DMS153 treated with DMSO at 0.1 percent for 48 hours (cell line): ENCODE results near the gene LY6G6C.
A peak's percentile ranks its signal among the peaks of the same experiment; 100 is the strongest.

Experiments
- DNase-seq: peaks from one replicate; lab custom pipeline; 2025; ENCODE audit not compliant: unreplicated experiment; lab: John Stamatoyannopoulos, UW

The LY6G6C gene

GRCh38 chr6:31708224-31708623 is 13.3 kb downstream of the LY6G6C start:
- DNase-seq: no peak

- no peak for DNase-seq
These were observed 13.8 kb downstream of the LY6G6C start for GRCh38 chr6:31707701-31708100.

GRCh38 chr6:31706599-31706998 is 14.9 kb downstream of the LY6G6C start, which contains the start of gene LY6G6F:
LY6G6F (plus strand) TSS chr6:31706866; CDS start chr6:31706907, 41 bp downstream.
- DNase-seq: no peak

DNA sequence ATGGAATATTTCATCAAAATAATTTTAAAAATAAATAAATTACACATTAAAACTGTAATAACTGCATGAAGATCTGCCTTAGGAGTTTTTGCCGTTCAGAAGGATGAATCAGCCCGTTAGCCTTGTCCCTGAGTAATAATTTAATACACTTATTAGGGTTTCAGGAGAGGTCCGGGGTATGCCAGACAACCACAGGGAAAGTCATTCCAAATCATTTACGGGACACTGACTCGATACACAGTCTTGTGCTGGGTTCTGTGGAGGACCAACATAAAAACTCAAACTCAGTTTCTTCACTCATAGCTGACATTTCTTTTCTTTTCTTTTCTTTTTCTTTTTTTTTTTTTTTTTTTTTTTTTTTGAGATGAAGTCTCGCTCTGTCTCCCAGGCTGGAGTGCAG is 15.6 kb downstream of the LY6G6C start:
- DNase-seq: no peak

DNA sequence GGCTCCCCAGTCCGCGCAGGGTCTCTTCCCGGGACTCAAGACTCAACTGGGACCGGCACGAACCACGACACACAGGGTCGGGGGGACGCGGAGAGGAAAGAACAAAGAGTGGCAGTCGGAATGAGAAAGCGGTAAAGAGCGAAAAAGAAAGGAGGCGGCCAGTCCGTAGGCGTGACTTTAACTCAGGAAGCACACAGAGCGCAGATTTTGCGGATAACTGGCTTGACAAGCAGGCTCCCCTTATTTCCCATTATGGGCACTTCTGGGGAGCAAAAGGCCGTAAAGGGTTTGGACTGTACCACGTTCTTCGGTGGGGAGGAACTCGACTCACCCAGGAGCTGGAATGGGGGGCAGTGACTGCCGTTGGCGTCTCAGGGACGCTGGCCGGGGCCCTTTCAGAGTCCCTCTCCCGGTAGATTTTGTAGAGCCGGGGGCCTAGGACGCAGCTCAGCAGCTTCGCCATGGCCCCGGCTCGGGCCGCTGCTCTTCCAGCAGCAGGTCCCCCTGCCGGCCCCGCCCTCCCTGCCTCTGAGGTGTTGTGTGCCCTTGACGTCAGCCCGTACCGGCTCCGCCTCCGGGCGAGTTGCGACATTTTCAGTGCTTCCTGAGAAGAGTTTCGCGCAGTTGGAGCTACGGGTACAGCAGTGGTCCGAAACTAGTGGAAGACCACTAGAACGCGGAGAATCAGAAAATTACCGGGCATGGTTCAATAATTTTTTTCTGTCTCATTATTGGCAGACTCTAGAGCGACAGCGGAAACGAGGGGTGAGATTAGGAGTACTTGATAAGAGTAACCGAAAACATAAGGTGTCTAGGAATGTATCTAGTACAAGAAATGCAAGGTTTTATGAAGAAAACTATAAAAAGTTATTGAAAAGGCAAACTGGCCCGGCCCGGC is 18.5 kb downstream of the LY6G6C start, which contains the start of gene ABHD16A:
ABHD16A (minus strand) TSS at position 506 of the 898 bp plus-strand sequence; CDS start at position 463, 43 bp downstream.
- peak; percentile 89 for DNase-seq

DNA sequence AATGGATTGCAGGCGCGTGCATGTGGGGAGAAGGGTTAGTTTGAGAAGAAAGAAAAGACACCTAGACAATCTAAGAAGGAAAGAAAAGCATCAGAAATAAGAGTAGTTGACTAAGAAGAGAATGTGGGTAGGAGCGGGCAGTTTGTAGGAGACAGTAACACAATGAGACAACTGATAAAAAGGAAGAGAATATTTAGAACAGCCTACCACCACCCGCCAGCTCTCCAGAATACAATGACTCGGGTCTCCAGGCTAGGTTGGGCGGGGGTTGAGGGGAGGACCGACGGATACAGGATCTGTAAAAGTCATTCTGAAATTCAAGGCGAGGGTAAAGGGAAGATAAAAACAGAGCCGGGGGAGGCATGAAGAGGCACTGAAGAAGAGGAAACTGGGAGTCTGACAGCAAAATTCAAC is 19.1 kb downstream of the LY6G6C start:
- no peak for DNase-seq

GRCh38 chr6:31701666-31702404 is 19.7 kb downstream of the LY6G6C start:
- DNase-seq: no peak

DNA sequence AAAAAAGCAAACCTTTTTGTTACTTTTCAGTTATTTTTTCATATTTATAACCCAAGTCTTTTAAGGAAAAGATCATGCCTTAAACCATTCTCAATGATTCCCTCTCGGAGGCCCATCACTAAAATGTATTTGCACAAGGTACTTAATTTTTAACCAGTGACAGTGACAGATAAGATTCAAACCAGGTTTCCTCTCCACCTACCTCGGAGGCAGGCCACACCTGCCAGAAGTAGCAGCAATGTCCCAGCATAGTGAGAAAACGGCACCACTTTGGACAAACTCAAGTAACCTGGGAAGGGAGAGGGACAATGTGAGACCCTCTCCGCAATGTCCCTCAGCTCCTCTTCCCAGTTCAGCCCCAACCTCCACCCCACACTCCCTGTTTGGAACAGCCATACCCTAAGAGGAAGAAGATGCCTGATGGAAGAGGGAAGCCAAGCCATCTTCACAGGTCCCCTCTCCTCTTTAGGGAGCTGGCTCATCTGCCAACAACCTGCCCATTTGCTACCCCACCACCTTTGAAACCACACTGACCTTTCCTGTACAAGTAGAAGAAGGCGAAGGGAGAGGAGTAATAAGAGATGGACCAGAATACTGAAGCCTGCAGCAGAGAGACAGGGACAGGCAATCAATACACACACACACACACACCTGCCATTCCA is 20.7 kb downstream of the LY6G6C start:
- DNase-seq: no peak

- DNase-seq: no peak
These were observed 24.0 kb downstream of the LY6G6C start for GRCh38 chr6:31697555-31697954.

- no peak for DNase-seq
These were observed 28.0 kb downstream of the LY6G6C start for GRCh38 chr6:31693535-31693934.

DNA sequence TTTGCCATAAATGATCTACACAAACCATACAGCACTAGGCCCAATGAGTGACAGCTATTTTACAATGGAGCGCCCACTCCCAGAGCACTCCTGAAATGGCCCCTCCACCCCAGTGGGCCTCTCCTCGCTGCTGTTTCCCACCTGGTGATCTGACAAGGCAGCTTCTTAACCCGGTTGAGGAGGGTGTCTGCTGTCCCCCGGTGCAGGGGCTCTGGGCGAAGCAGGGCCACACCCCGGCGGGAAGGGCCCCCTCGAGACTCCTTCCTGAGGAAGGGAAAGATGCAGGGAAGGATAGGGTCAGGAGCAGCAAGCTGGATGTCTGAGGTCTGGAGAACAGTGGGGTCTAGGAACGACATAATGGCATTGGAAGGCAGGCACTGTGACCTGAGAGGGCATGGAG is 28.7 kb downstream of the LY6G6C start:
- no peak for DNase-seq

DNA sequence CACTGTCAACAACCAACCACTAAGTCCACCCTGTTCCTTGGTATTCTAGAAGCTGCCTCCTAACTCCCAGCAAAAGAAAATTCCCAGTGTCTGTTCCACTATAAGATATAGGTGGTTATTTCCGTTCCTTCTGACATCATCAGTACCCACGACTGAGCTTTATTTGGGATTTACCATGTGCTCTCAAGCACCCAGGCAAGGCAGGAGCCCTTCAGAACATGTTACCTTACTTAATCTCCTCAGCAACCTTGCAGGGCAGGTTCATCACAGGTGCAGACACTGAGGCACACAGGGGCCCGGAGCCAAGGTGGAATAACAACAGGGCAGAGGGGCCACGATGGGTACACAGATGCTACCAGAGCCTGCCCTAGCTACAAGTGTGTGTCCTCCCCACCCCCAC is 29.2 kb downstream of the LY6G6C start:
- DNase-seq: no peak

- DNase-seq: no peak
These were observed 29.9 kb downstream of the LY6G6C start for GRCh38 chr6:31691564-31692108.

DNA sequence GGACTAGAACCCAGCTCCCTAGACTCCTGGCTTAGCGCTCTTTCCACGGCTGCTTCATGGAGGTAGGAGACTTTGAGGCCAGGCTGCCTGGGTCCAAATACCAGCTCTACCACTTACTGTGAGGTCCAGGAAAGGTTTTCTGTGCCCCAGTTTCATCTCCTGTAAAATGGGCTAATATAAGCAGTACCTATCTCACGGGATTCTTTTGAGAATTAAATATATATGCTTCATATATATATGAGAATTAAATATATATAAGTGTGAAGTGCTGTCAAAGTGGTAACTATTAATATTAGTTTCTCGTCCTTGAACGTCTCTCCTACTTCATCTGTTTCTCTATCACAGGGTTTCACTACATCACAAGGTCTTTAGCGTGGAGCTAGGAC is 30.5 kb downstream of the LY6G6C start:
- no peak for DNase-seq

DNA sequence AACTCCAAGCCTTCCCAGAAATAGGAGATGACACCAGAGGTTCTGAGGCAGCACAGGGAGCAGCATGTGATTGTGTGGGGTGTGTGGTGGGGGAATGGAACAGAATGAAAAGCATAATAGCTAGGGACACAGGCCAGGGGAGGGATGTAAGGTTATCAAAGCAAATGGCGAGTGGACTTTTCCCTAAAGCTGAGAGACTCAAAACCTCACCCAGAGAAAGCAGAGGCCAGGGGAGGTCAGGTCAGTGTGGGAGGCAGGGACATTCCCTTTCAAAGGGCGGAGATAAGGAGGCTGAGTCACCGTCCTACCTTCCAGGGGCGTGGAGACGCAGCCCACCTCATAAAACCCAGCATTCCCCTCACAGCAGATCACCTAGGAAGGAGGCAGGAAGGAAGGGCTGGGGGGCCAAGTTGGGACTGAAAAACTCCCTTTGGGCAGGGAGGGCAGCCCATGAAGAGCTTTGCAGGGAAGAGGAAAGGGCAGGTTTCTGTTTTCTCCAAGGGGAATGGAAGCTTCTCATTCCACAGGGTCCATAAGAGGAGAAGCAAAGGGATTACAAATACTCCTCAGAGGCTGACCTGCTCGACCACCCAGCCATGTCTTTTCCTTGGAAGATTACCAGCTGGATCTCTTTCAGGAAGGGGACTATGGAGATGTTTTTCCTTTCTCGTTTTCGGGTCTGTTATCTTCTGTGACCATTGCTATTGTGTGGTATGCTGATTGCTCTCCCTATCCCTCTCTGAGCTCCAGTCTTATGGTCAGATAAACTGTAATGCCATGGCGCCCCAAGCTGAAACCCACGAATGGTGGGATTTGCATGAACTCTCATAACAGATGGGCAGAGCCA is 31.1 kb downstream of the LY6G6C start:
- no peak for DNase-seq

GRCh38 chr6:31689249-31690110 is 32.1 kb downstream of the LY6G6C start:
- DNase-seq: no peak

GRCh38 chr6:31687860-31688693 is 33.5 kb downstream of the LY6G6C start:
- DNase-seq: no peak

DNA sequence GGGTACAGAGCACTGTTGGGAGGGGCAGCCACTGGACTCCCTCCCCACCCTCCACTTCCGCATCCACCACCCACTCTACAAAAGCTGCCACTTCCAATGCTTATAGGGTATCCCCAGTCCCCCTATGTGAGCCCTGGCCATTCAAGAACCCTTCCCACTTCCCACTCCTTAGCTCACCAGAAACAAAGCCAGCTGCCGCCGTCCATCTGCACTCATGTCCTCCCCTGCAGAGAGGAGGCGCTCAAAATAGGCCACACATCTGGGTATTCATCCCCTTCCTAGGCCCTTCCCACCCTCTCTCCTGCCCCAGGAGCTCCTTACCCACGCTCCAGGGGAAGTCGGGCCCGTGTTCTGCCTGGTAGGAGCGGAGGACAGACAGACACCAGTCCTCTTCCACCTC is 34.2 kb downstream of the LY6G6C start:
- DNase-seq: no peak
